Liver (tissue), 3 donors: Measurements from ENCODE around the gene KANSL1.

Experiments used
- TAF1 ChIP-seq: conservative IDR thresholded peaks from 2 replicates; pipeline ENCODE4 v1.6.1; 2016; ENCODE audit warnings: antibody characterized with exemption, mild to moderate bottlenecking
- TF ChIP-seq, protein P1 (sequence below): fragments of 150-350 bp; IDR thresholded peaks from 2 replicates; pipeline ENCODE4 v1.5.1; 2017; ENCODE audit warnings: improper control_type of control experiment, low read depth, low read length; ENCODE audit not compliant: missing input control
- donor health status: healthy.
- donor health status: healthy.

DNA sequence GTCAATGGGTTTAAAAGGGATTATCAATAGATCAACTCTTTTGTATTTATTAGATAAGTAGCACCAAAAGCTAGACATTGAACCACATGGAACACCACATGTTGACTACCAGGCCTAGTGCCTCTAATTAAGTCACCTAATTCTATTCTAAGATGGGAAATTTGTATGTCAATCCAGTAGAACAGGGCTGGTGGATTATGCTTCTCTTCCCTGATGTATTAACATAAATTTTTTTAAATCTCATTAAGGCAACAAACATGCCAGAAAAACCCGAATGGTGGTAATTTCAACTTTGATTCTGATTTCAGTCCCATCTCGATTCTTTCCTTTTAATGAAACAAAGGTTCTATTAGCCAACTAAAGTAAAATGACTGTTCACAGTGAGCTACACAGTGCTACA lies 92.6 kb downstream of the KANSL1 start:
- TF ChIP-seq, protein P1, sequence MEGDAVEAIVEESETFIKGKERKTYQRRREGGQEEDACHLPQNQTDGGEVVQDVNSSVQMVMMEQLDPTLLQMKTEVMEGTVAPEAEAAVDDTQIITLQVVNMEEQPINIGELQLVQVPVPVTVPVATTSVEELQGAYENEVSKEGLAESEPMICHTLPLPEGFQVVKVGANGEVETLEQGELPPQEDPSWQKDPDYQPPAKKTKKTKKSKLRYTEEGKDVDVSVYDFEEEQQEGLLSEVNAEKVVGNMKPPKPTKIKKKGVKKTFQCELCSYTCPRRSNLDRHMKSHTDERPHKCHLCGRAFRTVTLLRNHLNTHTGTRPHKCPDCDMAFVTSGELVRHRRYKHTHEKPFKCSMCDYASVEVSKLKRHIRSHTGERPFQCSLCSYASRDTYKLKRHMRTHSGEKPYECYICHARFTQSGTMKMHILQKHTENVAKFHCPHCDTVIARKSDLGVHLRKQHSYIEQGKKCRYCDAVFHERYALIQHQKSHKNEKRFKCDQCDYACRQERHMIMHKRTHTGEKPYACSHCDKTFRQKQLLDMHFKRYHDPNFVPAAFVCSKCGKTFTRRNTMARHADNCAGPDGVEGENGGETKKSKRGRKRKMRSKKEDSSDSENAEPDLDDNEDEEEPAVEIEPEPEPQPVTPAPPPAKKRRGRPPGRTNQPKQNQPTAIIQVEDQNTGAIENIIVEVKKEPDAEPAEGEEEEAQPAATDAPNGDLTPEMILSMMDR = no peak
- no peak for TF ChIP-seq TAF1
